ENCODE measurements around the gene GRK7. TPM values are rescaled to one million over a fixed set of nuclear protein-coding genes. Genes with fewer than 3 reads are reported as not detected.
A peak's percentile ranks its signal among the peaks of the same experiment; 100 is the strongest.

Gene GRK7
- total and polyA plus RNA-seq, 2 of the 13 experiments (the other 11 are each of a cell fraction or from before 2014, with no cell fraction given) = not detected

DNA sequence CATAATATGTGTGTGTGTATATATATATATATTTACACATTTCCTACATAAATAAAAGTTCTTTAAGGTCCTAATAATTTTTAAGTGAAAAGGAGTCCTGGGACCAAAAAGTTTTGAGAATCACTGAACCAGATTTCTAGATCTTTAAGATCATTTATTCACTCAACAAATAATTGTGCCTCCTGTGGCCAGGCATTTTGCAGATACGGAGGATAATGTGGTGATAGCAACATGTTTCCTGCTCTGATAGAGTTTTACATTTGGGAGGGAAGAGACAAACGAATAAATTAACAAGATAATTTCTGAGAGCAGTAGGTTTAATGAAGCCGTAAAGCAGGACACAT is 25.6 kb upstream of the GRK7 start:
- POLR2A ChIA-PET = interaction anchor here (4.0 kb wide), 1 partner anchor 9 kb away, joined by 29 read pairs; no protein-coding TSS in a partner anchor
- H3K9ac ChIP-seq (ENCODE audit: insufficient read depth, low read depth, low read length) = peak overlapping the region; percentile 93
- peak; percentile 33; the same call in 1 of the 2 replicates for TF ChIP-seq RCOR2 (CRISPR knock-in tag; IDR thresholded peaks at IDR 0.05)
- TF ChIP-seq HOXA3 (CRISPR knock-in tag; IDR thresholded peaks at IDR 0.05) = no peak
- TF ChIP-seq, protein P1, sequence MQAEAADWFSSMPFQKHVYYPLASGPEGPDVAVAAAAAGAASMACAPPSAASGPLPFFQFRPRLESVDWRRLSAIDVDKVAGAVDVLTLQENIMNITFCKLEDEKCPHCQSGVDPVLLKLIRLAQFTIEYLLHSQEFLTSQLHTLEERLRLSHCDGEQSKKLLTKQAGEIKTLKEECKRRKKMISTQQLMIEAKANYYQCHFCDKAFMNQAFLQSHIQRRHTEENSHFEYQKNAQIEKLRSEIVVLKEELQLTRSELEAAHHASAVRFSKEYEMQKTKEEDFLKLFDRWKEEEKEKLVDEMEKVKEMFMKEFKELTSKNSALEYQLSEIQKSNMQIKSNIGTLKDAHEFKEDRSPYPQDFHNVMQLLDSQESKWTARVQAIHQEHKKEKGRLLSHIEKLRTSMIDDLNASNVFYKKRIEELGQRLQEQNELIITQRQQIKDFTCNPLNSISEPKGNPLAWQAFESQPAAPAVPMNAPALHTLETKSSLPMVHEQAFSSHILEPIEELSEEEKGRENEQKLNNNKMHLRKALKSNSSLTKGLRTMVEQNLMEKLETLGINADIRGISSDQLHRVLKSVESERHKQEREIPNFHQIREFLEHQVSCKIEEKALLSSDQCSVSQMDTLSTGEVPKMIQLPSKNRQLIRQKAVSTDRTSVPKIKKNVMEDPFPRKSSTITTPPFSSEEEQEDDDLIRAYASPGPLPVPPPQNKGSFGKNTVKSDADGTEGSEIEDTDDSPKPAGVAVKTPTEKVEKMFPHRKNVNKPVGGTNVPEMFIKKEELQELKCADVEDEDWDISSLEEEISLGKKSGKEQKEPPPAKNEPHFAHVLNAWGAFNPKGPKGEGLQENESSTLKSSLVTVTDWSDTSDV (CRISPR knock-in tag; IDR thresholded peaks at IDR 0.05) = no peak
- TF ChIP-seq MBNL3 (CRISPR knock-in tag; conservative IDR thresholded peaks at IDR 0.05) = no peak
- TF ChIP-seq, protein P2, sequence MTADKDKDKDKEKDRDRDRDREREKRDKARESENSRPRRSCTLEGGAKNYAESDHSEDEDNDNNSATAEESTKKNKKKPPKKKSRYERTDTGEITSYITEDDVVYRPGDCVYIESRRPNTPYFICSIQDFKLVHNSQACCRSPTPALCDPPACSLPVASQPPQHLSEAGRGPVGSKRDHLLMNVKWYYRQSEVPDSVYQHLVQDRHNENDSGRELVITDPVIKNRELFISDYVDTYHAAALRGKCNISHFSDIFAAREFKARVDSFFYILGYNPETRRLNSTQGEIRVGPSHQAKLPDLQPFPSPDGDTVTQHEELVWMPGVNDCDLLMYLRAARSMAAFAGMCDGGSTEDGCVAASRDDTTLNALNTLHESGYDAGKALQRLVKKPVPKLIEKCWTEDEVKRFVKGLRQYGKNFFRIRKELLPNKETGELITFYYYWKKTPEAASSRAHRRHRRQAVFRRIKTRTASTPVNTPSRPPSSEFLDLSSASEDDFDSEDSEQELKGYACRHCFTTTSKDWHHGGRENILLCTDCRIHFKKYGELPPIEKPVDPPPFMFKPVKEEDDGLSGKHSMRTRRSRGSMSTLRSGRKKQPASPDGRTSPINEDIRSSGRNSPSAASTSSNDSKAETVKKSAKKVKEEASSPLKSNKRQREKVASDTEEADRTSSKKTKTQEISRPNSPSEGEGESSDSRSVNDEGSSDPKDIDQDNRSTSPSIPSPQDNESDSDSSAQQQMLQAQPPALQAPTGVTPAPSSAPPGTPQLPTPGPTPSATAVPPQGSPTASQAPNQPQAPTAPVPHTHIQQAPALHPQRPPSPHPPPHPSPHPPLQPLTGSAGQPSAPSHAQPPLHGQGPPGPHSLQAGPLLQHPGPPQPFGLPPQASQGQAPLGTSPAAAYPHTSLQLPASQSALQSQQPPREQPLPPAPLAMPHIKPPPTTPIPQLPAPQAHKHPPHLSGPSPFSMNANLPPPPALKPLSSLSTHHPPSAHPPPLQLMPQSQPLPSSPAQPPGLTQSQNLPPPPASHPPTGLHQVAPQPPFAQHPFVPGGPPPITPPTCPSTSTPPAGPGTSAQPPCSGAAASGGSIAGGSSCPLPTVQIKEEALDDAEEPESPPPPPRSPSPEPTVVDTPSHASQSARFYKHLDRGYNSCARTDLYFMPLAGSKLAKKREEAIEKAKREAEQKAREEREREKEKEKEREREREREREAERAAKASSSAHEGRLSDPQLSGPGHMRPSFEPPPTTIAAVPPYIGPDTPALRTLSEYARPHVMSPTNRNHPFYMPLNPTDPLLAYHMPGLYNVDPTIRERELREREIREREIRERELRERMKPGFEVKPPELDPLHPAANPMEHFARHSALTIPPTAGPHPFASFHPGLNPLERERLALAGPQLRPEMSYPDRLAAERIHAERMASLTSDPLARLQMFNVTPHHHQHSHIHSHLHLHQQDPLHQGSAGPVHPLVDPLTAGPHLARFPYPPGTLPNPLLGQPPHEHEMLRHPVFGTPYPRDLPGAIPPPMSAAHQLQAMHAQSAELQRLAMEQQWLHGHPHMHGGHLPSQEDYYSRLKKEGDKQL (CRISPR knock-in tag; IDR thresholded peaks at IDR 0.05; ENCODE audit: low read depth) = no peak
- TF ChIP-seq, protein P3, sequence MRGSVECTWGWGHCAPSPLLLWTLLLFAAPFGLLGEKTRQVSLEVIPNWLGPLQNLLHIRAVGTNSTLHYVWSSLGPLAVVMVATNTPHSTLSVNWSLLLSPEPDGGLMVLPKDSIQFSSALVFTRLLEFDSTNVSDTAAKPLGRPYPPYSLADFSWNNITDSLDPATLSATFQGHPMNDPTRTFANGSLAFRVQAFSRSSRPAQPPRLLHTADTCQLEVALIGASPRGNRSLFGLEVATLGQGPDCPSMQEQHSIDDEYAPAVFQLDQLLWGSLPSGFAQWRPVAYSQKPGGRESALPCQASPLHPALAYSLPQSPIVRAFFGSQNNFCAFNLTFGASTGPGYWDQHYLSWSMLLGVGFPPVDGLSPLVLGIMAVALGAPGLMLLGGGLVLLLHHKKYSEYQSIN (CRISPR knock-in tag; IDR thresholded peaks at IDR 0.05; ENCODE audit: borderline replicate concordance) = no peak
- TF ChIP-seq, protein P4, sequence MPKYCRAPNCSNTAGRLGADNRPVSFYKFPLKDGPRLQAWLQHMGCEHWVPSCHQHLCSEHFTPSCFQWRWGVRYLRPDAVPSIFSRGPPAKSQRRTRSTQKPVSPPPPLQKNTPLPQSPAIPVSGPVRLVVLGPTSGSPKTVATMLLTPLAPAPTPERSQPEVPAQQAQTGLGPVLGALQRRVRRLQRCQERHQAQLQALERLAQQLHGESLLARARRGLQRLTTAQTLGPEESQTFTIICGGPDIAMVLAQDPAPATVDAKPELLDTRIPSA (CRISPR knock-in tag; IDR thresholded peaks at IDR 0.05; ENCODE audit: borderline replicate concordance) = 0 out of 2 replicates have a peak, but pooled peaks have one; percentile 30
- TF ChIP-seq, protein P5, sequence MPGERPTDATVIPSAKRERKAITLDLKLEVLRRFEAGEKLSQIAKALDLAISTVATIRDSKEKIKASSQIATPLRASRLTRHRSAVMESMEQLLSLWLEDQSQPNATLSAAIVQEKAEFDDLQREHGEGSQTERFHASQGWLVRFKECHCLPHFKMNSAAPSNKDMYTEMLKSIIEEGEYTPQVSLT (CRISPR knock-in tag; IDR thresholded peaks at IDR 0.05; ENCODE audit: borderline replicate concordance, low read depth) = no peak
- no peak for TF ChIP-seq CHD2 (IDR thresholded peaks at IDR 0.05; ENCODE audit: low read depth, low read length)

More for the DNA sequence above, 25.6 kb upstream of the GRK7 start:
- peak overlapping the region; percentile 60 to 99 (median 99) for H3K4me3 ChIP-seq (replicated peaks in 1 of 3; ENCODE audit: insufficient read depth in 1 of 3, low read depth in 2 of 3, low read length in 3 of 3)
- no peak for FAIRE-seq
- no peaks in the 10 kb centered on the region for H3K9me3 ChIP-seq (ENCODE audit: low read length)
- no TSS peak for BruUV-seq (replicated peaks)
- peak overlapping the region; percentile 75 for H3K4me2 ChIP-seq (ENCODE audit: low read depth, low read length)
- H3K36me3 ChIP-seq (replicated peaks in 1 of 2; ENCODE audit: control insufficient read depth in 1 of 2, insufficient read depth in 2 of 2, low read length in 2 of 2) = peaks cover 0 to 2% of the 10 kb centered on the region in 2 experiments; a peak in 2 of 5 replicates
- peak overlapping the region; percentile 67 for H3K27ac ChIP-seq (ENCODE audit: extremely low read length, insufficient read depth, low read length)
- no peak for ATAC-seq
- peak overlapping the region; percentile 96 for H2AFZ ChIP-seq (ENCODE audit: low read length)
- peaks cover 42% of the 10 kb centered on the region for H3K79me2 ChIP-seq (ENCODE audit: insufficient read depth, low read length)
- no peak for DNase-seq (ENCODE audit: low spot score)
- 1% methylated on average over 3 of the region's 3 CpGs for WGBS (ENCODE audit: low lambda C conversion rate)
- in situ Hi-C loops (cut with HindIII; ENCODE audit: extremely low pct_ligation_motif_present, low pct_unique_long_range_greater_than_20kb) (loop anchor here (10.0 kb wide), 1 partner anchor 137 kb away; the partner anchor contains the start of gene ATP1B3), intact Hi-C loops (cut with micrococcal nuclease; ENCODE audit: unreplicated experiment) (loop anchor here (1.0 to 5.0 kb wide), 2 partner anchors 90 to 138 kb away; no protein-coding TSS in a partner anchor)
- peaks cover 2% of the 10 kb centered on the region for H4K20me1 ChIP-seq (ENCODE audit: insufficient read depth, low read length)
- peaks cover 69% of the 10 kb centered on the region for H3K4me1 ChIP-seq (ENCODE audit: insufficient read depth, low read length)
- H3K27me3 ChIP-seq (ENCODE audit: control insufficient read depth in 1 of 2, insufficient read depth in 2 of 2, low read length in 2 of 2) = no peaks in the 10 kb centered on the region; a peak in 1 of 5 replicates
- CTCF ChIA-PET (ENCODE audit: low intra/inter-chr PET ratio, low total read pairs) = interaction anchor here (0.7 to 2.2 kb wide), 2 partner anchors 138 to 175 kb away, joined by 3 to 19 read pairs; no protein-coding TSS in a partner anchor
